ENCODE measurements around the gene TBCC. TPM values are rescaled to one million over a fixed set of nuclear protein-coding genes. Genes with fewer than 3 reads are reported as not detected.
A peak's percentile ranks its signal among the peaks of the same experiment; 100 is the strongest.
"Not testable (repeated sequence)": the region's sequence is repeated elsewhere in the genome, so short reads cannot be mapped to it uniquely, and the experiment has no call there.

Gene TBCC
- total RNA-seq, 4 donors from 2014 or later, result 32.0 to 44.2 (median 37.4) TPM

DNA sequence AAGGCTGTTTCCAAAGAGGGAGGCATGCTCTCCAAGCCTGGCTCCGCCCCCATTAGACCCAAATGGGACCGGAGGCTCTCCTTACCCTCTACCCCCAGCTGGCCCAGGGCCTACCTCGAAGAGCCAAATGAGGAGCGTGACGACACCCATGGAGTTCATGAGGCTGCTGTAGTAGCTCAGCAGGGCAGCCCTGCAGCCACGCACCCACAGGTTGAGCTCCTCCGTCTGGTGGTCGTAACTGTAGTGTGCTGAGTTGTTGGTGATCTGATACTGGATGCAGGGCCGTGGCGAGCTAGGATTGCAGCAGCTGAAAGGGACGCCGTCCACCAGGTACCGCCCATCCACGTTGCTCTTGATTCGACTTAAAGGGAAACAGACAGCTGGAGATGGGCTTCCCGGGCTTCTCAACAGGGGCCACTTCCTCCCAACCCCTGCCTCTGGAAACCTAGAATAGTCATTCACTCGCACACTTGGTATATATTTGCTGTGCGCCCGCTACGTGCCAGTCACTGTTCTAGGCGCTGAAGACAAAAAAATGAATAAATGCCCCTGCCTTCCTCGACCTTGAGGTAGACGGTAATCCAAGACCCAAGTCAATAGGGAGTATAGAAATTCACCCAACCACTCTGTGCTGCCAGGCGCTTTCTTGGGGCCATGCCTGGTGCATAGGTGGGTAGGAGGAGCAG is 41.5 kb downstream of the TBCC start:
- TF ChIP-seq, protein P1, sequence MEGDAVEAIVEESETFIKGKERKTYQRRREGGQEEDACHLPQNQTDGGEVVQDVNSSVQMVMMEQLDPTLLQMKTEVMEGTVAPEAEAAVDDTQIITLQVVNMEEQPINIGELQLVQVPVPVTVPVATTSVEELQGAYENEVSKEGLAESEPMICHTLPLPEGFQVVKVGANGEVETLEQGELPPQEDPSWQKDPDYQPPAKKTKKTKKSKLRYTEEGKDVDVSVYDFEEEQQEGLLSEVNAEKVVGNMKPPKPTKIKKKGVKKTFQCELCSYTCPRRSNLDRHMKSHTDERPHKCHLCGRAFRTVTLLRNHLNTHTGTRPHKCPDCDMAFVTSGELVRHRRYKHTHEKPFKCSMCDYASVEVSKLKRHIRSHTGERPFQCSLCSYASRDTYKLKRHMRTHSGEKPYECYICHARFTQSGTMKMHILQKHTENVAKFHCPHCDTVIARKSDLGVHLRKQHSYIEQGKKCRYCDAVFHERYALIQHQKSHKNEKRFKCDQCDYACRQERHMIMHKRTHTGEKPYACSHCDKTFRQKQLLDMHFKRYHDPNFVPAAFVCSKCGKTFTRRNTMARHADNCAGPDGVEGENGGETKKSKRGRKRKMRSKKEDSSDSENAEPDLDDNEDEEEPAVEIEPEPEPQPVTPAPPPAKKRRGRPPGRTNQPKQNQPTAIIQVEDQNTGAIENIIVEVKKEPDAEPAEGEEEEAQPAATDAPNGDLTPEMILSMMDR (IDR thresholded peaks at IDR 0.05), result no peak
- TF ChIP-seq EP300 (IDR thresholded peaks at IDR 0.05), result no peak
- no peak for TF ChIP-seq POLR2A (IDR thresholded peaks at IDR 0.05)
- TF ChIP-seq POLR2AphosphoS5 (IDR thresholded peaks at IDR 0.05), result no peak
- ATAC-seq, result peak; percentile 76
- 36 to 55% methylated on average over 5 to 8 of the region's 24 CpGs for WGBS, 2 donors (ENCODE audit: low coverage in 1 of 2)
- Histone ChIP-seq H3K9me3 (no peaks in the 10 kb centered on the region), H3K27me3 (no peaks in the 10 kb centered on the region), H3K36me3 (no peaks in the 10 kb centered on the region), H3K27ac (peak overlapping the region in 2 of 4 donors; percentile 30 to 48), H3K4me3 (no peak overlapping the region), H3K4me1 (peaks cover 0 to 9% (median 0%) of the 10 kb centered on the region in 3 donors)

DNA sequence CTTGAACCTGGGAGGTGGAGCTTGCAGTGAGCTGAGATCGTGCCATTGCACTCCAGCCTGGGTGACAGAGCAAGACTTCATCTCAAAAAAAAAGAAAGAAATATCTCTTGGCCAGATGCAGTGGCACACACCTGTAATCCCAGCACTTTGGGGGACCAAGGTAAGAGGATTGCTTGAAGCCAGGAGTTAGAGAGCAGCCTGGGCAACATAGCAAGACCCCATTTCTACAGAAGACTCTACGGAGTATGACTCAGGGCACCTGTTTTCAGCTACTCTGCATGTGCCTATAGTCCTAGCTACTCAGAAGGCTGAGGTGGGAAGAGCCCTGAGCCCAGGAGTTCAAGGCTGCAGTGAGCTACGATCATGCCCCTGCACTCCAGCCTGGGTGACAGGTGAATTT is 43.1 kb downstream of the TBCC start:
- H3K4me3 ChIP-seq, H3K9me3 ChIP-seq, H3K27me3 ChIP-seq, H3K27ac ChIP-seq, ATAC-seq, H3K36me3 ChIP-seq, H3K4me1 ChIP-seq: not testable (repeated sequence)
- WGBS, 2 donors (ENCODE audit: low coverage in 1 of 2), result 90 to 100% methylated on average over 1 to 3 of the region's 3 CpGs

DNA sequence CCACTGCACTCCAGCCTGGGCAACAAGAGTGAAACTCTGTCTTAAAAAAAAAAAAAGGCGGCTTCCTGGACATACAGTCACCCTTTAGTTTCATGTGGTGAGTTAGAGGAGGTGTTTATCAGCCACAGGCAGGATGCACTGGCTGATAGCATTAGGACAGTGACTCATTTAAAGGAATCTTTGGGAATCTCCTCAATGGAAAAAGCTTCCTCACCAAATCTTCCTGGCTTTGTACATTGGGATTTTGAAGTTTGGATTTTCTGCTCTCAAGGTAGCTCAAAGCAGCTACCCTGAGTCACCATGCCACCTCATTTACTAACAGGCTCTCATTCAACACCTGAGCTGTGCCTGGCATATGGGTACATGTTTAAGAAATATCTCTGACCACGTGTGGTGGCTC is 43.7 kb downstream of the TBCC start:
- H3K4me3 ChIP-seq, result no peak overlapping the region
- H3K36me3 ChIP-seq, result no peaks in the 10 kb centered on the region
- H3K4me1 ChIP-seq, result peaks cover 0 to 11% (median 0%) of the 10 kb centered on the region in 3 donors
- ATAC-seq, result no peak
- no peaks in the 10 kb centered on the region for H3K9me3 ChIP-seq
- H3K27ac ChIP-seq, result no peak overlapping the region
- TF ChIP-seq POLR2A (IDR thresholded peaks at IDR 0.05), result no peak
- TF ChIP-seq EP300 (IDR thresholded peaks at IDR 0.05), result no peak
- TF ChIP-seq, protein P1 (IDR thresholded peaks at IDR 0.05), result no peak
- WGBS, 2 donors (ENCODE audit: low coverage in 1 of 2), result 60% methylated on average over 1 of the region's 2 CpGs; no CpG with 5 or more reads in 1 of the 2 donors
- H3K27me3 ChIP-seq, result no peaks in the 10 kb centered on the region

DNA sequence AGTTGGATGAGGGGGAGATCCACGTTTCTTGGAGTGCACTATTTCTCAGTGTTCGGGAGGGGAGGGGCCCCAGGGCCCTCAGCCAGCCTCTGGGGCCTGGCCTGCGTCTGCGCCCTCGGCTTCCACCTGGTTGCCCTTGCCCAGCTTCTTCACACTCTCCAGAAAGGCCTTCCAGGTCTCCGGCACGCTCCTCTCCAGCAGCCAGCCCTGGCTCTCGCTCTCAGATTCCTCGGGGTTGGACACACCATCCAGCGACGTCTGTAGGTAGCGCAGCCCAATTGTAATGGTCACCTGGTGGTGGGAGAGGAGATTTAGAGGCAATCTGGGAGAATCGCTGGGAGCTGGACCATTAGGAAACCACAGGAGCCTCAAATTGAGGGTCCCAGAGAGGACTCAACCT is 47.7 kb downstream of the TBCC start:
- H3K27me3 ChIP-seq, result no peaks in the 10 kb centered on the region
- H3K36me3 ChIP-seq, result peaks cover 0 to 10% of the 10 kb centered on the region in 2 donors
- WGBS, 2 donors (ENCODE audit: low coverage in 1 of 2), result 80 to 86% methylated on average over 1 to 4 of the region's 13 CpGs
- ATAC-seq, result no peak
- H3K4me1 ChIP-seq, result peaks cover 0 to 39% (median 15%) of the 10 kb centered on the region in 3 donors
- no peaks in the 10 kb centered on the region for H3K9me3 ChIP-seq
- no peak overlapping the region for H3K4me3 ChIP-seq
- no peak for TF ChIP-seq POLR2AphosphoS5 (IDR thresholded peaks at IDR 0.05)
- TF ChIP-seq, protein P1 (IDR thresholded peaks at IDR 0.05), result no peak
- no peak overlapping the region for H3K27ac ChIP-seq

DNA sequence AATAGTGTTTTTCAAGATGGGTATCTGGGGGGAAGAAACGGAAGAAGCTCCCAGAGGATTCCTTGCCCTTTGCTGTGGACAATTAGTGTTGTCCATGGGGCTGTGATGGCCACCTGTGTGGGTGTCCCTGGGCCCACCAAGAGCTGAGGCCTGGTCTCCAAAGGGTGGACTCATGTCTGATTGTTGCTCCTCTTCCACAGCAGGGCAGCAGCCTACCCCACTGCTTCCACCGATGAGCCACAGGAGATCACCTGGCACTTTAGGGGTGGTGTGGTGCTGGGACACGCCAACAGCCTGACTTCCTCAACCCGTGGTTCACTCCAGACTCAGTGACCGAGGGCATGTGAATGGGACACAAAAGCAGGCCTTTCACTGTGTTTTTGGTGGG is 48.6 kb downstream of the TBCC start:
- H3K9me3 ChIP-seq, result no peaks in the 10 kb centered on the region
- H3K27ac ChIP-seq, result peak overlapping the region in 3 of 4 donors; percentile 25 to 73 (median 52)
- WGBS, 2 donors (ENCODE audit: low coverage in 1 of 2), result 83% methylated on average over 1 of the region's 5 CpGs; no CpG with 5 or more reads in 1 of the 2 donors
- H3K36me3 ChIP-seq, result peaks cover 0 to 18% of the 10 kb centered on the region in 2 donors
- no peak overlapping the region for H3K4me3 ChIP-seq
- H3K4me1 ChIP-seq, result peaks cover 0 to 49% (median 24%) of the 10 kb centered on the region in 3 donors
- TF ChIP-seq EP300 (IDR thresholded peaks at IDR 0.05), result no peak
- TF ChIP-seq POLR2AphosphoS5 (IDR thresholded peaks at IDR 0.05), result no peak
- TF ChIP-seq, protein P1 (IDR thresholded peaks at IDR 0.05), result no peak
- no peak for TF ChIP-seq POLR2A (IDR thresholded peaks at IDR 0.05)
- no peaks in the 10 kb centered on the region for H3K27me3 ChIP-seq
- ATAC-seq, result no peak

Data from gastroesophageal sphincter (tissue), 4 donors.